ENCODE measurements around the gene NLRC3.
"Not testable (repeated sequence)": the region's sequence is repeated elsewhere in the genome, so short reads cannot be mapped to it uniquely, and the experiment has no call there.

The NLRC3 gene

DNA sequence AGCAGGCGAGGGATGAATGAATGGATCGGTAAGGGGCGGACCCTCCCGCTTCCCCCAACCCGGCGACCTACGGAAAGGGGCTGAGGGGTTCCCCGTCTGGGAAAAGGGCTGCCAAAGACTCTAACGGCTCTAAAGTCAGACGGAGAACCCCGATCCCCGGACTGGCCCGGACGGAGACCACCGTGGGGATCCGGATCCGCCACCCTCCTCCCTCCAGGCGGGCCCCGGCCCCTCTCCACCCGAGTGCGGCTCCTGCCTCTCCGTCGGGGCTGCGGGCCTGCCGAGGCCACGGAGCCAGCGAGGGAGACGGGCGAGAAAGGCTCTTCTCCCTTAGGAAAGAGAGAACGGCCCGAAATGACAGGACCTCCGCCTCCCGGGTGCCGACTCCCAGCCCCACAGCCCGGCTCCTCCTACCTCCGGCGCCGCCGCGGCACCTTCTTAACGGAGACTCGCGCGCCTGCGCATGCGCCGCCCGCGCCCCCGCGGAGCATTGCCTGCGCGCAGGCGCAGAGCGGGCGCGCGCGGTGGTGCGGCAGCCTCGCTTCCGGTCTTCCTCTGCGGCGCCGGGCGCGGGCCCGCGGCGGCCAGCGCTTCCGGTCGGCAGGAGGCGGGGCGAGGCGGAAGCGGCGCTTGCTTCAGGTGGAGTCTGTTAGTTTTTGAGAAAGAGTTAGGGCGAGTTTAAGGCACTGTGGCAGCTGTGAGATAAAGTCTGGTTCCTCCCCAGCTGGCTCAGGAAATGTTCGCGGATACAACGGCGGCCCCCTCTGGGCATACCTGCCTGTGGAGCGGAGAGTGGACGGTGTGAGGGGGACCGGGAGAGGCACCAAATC lies 34.2 kb upstream of the NLRC3 start, which contains the start of gene SLX4:
SLX4 (minus strand) TSS at position 461 of the 830 bp plus-strand sequence. CDS start 2,642 bp downstream, outside the sequence.
- TF ChIP-seq, protein P1, sequence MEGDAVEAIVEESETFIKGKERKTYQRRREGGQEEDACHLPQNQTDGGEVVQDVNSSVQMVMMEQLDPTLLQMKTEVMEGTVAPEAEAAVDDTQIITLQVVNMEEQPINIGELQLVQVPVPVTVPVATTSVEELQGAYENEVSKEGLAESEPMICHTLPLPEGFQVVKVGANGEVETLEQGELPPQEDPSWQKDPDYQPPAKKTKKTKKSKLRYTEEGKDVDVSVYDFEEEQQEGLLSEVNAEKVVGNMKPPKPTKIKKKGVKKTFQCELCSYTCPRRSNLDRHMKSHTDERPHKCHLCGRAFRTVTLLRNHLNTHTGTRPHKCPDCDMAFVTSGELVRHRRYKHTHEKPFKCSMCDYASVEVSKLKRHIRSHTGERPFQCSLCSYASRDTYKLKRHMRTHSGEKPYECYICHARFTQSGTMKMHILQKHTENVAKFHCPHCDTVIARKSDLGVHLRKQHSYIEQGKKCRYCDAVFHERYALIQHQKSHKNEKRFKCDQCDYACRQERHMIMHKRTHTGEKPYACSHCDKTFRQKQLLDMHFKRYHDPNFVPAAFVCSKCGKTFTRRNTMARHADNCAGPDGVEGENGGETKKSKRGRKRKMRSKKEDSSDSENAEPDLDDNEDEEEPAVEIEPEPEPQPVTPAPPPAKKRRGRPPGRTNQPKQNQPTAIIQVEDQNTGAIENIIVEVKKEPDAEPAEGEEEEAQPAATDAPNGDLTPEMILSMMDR (IDR thresholded peaks at IDR 0.05; ENCODE audit: low read depth, low read length, missing control alignments) = no peak
- DNase-seq (ENCODE audit: extremely low read depth, low read depth) = peak; percentile 36
- peak within 1 kb of the TSS; percentile 74 for H3K4me3 ChIP-seq (replicated peaks; ENCODE audit: low read depth, low read length)

DNA sequence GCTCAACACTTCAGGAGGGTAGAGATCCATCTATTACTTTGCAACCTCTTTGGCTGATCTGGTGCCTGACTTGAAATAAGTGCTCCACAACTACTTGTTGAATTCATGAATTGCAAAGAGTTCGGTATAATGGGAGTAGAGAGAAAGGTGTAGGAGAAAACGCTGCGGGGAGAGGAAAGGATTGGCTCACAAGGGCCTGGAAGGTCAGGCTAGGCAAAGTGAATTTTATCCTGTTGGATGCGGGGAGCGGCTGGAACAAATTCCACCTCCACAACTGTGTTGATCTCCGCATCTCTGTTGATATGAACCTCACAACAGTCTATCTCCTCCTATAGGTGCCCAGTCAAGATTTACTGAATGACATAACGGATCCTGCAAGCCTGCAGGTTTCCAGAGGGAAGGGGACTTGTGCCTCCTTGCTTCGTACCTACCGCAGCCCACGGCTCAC lies 33.5 kb upstream of the NLRC3 start:
- no peak for DNase-seq (ENCODE audit: extremely low read depth, low read depth)
- TF ChIP-seq, protein P1 (IDR thresholded peaks at IDR 0.05; ENCODE audit: low read depth, low read length, missing control alignments) = no peak

DNA sequence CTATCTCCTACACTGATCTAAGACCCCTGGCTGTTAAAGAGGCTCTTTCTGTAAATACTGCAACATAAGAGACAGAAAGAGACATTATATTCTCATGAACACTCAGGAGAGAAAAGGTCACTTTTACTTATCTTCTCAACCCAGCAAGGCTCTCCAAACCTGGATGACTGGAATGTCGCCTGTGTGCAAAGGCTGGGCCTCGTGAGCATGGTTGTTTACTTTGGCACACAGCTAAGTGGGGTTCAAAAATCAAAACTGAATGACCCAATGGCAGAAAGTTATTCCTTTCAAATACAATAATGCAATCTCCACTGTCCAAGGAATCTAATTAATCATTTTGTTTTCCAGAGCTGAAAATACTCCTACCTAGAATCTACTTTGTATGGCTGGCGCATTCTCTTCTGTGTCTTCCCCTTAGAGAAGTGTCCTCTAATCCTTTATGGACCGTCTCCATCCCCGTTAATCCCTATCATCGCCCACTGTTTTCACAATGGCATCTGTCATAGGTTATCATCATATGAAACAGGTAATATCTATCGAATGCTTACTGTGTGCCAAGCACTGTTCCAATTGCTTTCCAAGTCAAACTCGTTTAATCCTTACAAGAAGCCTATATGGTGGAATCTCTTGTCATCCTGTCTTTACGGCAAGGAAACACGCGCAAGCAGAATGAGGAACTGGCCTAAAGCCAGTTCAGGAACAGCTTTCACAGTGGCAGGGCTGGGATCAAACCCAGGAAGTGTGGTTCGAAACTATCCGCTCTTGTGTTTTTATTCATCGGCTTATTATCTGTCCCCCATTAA lies 32.9 kb upstream of the NLRC3 start:
- TF ChIP-seq, protein P1 (IDR thresholded peaks at IDR 0.05; ENCODE audit: low read depth, low read length, missing control alignments) = no peak
- no peak for DNase-seq (ENCODE audit: extremely low read depth, low read depth)
- H3K4me3 ChIP-seq (replicated peaks; ENCODE audit: low read depth, low read length) = peak overlapping the region; percentile 74

More for the DNA sequence above, 33.5 kb upstream of the NLRC3 start:
- H3K4me3 ChIP-seq (replicated peaks; ENCODE audit: low read depth, low read length) = peak overlapping the region; percentile 74

DNA sequence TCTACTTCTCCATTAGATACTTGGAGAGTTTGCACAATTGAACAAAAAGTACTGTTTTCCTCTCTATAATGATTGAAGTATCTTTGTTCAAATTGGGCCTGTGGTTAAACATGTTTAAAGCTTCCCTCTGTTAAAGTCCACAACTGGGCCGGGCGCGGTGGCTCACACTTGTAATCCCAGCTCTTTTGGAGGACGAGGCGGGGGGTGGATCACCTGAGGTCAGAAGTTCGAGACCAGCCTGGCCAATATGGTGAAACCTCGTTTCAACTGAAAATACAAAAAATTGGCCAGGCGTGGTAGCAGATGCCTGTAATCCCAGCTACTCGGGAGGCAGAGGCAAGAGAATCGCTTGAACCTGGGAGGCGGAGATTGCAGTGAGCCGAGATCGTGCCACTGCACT lies 31.8 kb upstream of the NLRC3 start:
- H3K4me3 ChIP-seq (replicated peaks; ENCODE audit: low read depth, low read length); DNase-seq (ENCODE audit: extremely low read depth, low read depth): not testable (repeated sequence)

DNA sequence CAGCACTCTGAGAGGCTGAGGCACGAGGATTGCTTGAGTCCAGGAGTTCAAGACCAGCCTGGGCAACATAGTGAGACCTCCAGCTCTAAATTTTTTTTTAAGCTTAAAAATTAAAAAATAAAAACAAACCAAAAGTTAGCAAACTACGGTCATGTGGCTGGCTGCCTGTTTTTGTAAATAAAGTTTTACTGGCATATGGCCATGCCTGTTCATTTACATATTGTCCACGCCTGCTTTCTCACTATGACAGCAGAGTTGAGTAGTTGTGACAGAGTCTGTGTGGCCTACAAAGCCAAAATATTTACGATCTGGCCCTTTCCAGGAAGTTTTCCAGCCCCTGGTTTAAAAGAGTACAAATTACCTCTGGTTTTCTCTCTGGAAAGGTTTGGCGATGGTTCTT lies 30.9 kb upstream of the NLRC3 start:
- DNase-seq (ENCODE audit: extremely low read depth, low read depth) = no peak
- no peak overlapping the region for H3K4me3 ChIP-seq (replicated peaks; ENCODE audit: low read depth, low read length)
- TF ChIP-seq, protein P1 (IDR thresholded peaks at IDR 0.05; ENCODE audit: low read depth, low read length, missing control alignments) = no peak

DNA sequence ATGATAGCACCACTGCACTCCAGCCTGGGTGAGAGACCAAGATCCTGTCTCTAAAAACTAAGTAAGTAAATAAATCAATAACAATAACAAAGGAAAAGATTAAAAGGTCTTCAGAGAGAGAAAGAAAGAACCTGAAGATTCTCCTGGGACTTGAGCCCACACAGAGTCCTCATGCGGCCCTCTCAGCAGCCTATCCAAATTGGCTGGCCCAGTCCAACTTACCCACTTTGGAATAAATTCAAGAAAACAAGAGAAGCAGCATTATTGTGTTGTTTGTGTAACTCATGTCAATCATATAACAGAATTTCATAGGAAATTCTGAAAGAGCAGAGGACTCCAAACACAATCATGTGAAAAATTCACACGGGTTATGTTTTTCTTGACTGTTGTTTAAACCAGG lies 30.4 kb upstream of the NLRC3 start:
- TF ChIP-seq, protein P1 (IDR thresholded peaks at IDR 0.05; ENCODE audit: low read depth, low read length, missing control alignments) = no peak
- H3K4me3 ChIP-seq (replicated peaks; ENCODE audit: low read depth, low read length) = no peak overlapping the region
- DNase-seq (ENCODE audit: extremely low read depth, low read depth) = no peak

DNA sequence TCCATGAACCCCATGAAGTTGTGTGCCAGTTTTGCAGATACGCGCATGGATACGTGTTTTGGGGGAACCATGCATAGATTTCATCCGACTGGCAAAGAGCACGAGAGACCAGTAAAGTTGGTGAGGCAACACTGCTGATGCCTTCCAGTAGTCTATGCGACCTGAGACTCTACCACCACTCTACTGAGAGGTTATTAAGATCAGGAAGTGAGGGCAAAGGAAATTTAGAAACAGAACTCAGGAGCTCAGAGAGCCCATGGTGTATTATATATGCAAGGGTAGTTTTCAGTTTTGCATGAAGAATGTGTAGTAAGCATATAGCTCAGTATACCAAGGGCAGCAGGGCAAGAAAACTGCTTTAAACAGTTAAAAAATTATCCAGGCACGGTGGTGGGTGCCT lies 30.0 kb upstream of the NLRC3 start:
- no peak for DNase-seq (ENCODE audit: extremely low read depth, low read depth)
- TF ChIP-seq, protein P1 (IDR thresholded peaks at IDR 0.05; ENCODE audit: low read depth, low read length, missing control alignments) = no peak
- H3K4me3 ChIP-seq (replicated peaks; ENCODE audit: low read depth, low read length) = no peak overlapping the region

Data from HFF-Myc (cell line).